Stomach (tissue), 9 donors: ENCODE data around the gene AQP2. TPM values are rescaled to one million over a fixed set of nuclear protein-coding genes. Genes with fewer than 3 reads are reported as not detected.

Experiments
- DNase-seq, 2 donors: peaks; one replicate each; pipeline versions ENCODE4 v3.0.0 to v3.0.0-alpha.2; 2013 to 2019
- H3K27ac ChIP-seq, 5 donors: fragments of 200-600 bp in 4 of 5; sonication (generic) in 4 of 5; one replicate each; pipeline ENCODE4 v1.5.1; 2013 to 2019; ENCODE audit warnings: mild to moderate bottlenecking in 1 of 5, moderate library complexity in 1 of 5
- H3K27me3 ChIP-seq, 3 donors: fragments of 200-600 bp; sonication (generic); one replicate each; pipeline ENCODE4 v1.5.1; 2017 to 2019; ENCODE audit warnings: mixed run types in 1 of 3
- H3K36me3 ChIP-seq, 4 donors: fragments of 200-600 bp; sonication (generic); 1 replicate in 3 of 4; 2 replicates in 1 of 4; pipeline ENCODE4 v1.5.1; 2016 to 2019
- H3K4me1 ChIP-seq, 4 donors: fragments of 200-600 bp; sonication (generic); one replicate each; pipeline ENCODE4 v1.5.1; 2016 to 2019
- H3K4me3 ChIP-seq, 4 donors: fragments of 200-600 bp; sonication (generic) in 3 of 4; one replicate each; pipeline ENCODE4 v1.5.1; 2016 to 2019; ENCODE audit warnings: mild to moderate bottlenecking in 1 of 4
- H3K9me3 ChIP-seq, 4 donors: fragments of 200-600 bp; sonication (generic); one replicate each; pipeline ENCODE4 v1.5.1; 2016 to 2019
- CTCF ChIP-seq, 7 experiments: fragments of 450-650 bp in 4 of 7; fragments of 200-600 bp in 3 of 7; sonication (generic) in 3 of 7; IDR thresholded peaks; one replicate each; pipeline ENCODE4 v1.5.1; 2016 to 2019; ENCODE audit warnings: antibody characterized with exemption in 7 of 7, control low read depth in 2 of 7, mild to moderate bottlenecking in 1 of 7
- EP300 ChIP-seq: sonication (generic); formaldehyde crosslinking; IDR thresholded peaks from one replicate; pipeline ENCODE4 v1.6.1; 2017; ENCODE audit warnings: antibody characterized with exemption
- POLR2A ChIP-seq, 4 donors: fragments of 450-650 bp; IDR thresholded peaks; one replicate each; pipeline ENCODE4 v1.6.1; 2016; ENCODE audit warnings: antibody characterized with exemption in 4 of 4, control low read depth in 2 of 4, mild to moderate bottlenecking in 1 of 4, moderate library complexity in 1 of 4
- POLR2AphosphoS5 ChIP-seq, 3 donors: sonication (generic); formaldehyde crosslinking; IDR thresholded peaks; one replicate each; pipeline ENCODE4 v1.6.1; 2016; ENCODE audit warnings: antibody characterized with exemption in 3 of 3
- WGBS, 5 donors: extraction: QIAGEN DNeasy Blood & Tissue Kit in 3 of 5; methylation state at CpG; one replicate each; pipeline versions ENCODE4 v1.1.5 to v1.1.7; 2013 to 2018; 5-methylcytosine and 5-hydroxymethylcytosine counted together
- intact Hi-C: fragments of 100-400 bp; cut with DNase I; formaldehyde crosslinking; loops from one replicate; pipeline ENCODE4 v1.15.1; 2023; ENCODE audit warnings: low total_unique reads
- polyA plus RNA-seq, 3 donors: library from polyadenylated mRNA; stranded (reverse); fragments of 200-250 nt; gene quantifications; one replicate each; pipeline ENCODE4 v1.2.3, GENCODE V29; 2013
- total RNA-seq, 5 donors: library from RNA; depleted of rRNA; stranded (reverse); fragments of >200 nt; gene quantifications; one replicate each; pipeline versions ENCODE4 v1.1.0 to v1.2.3, GENCODE V29; 2014 to 2016
- donor health status: healthy with polysubstance abuse.
- donor health status: Bipolar disorder and iron deficiency.
- donor health status: healthy.

Gene AQP2
- total and polyA plus RNA-seq, 8 donors, result 0.92 TPM; not detected in 7

DNA sequence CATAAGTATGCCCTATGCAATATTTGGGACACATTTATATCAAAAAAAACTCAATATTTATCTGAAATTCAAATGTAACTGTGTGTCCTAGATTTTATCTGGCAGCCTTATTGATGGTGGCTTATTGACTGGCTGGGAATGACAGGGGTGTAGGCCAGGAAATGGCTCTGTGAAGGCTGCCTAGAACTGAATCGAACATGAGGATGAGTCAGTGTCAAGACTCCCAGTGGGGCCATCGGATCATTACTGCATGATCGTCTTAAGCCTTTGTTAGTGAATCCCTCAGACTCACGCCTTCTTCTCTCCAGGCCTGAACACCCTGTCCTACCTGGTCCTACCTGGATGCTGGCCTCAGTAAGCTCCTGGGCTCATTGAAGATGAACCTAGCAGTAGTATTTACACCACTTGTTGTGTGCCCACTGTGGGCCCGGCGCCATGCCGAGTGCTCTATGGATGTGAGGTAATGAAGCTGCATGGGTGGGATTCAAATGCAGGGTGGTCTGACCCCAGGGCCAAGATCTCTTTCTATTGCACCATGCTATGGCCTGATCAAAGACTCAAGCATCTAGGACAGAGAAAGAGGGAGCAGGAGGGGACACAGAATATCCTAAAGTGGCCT is 25.8 kb upstream of the AQP2 start:
- Histone ChIP-seq H3K27ac (no peak overlapping the region), H3K4me1 (peaks cover 0 to 17% (median 8%) of the 10 kb centered on the region in 4 donors), H3K4me3 (no peak overlapping the region), H3K27me3 (peaks cover 0 to 6% (median 0%) of the 10 kb centered on the region in 3 donors), H3K36me3 (no peaks in the 10 kb centered on the region), H3K9me3 (no peaks in the 10 kb centered on the region)
- TF ChIP-seq POLR2AphosphoS5 (IDR thresholded peaks at IDR 0.05) (no peak), POLR2A (IDR thresholded peaks at IDR 0.05) (no peak), EP300 (no peak), CTCF (IDR thresholded peaks at IDR 0.05) (no peak)
- DNase-seq, result no peak
- 85 to 95% (median 91%) methylated on average over 7 of the region's 7 CpGs for WGBS, 5 donors
- intact Hi-C loops, result no loop called here

DNA sequence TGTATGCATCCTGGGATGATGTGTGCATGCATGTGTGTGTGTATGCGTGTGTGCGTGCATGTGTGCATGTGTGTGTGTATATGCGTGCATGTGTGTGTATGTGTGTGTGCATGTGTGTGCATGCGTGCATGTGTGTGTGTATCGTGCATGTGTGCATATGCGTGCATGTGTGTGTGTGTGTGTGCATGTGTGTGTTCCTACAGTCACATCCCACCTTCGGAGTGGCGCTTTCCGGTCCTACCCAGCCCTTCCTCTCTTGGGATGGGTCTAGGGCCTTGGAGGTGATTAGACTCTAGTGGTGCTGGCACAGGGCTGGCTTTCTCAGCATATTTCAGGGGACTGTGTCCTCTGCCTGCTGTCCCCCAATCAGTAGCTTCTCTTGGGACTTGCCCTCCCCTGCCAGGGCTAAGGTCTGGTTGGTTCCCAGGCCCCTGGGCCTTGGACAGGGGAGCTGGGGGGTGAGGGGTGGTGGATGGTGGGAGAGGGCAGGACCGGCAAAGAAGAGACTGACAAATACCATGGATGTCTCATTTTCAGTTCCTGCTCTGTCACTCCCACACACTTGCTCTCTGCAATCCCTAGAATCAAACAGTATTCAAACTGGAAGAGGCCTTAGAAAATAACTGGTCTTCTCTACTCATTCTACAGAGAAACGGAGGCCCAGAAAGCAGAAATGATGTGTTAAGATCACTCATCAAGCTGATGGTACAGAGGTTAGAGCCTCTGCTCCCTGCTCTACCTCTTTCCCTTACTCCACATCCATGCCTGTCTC is 24.9 kb upstream of the AQP2 start:
- no peak for DNase-seq
- intact Hi-C loops, result no loop called here
- WGBS, 5 donors, result 88 to 96% (median 92%) methylated on average over 10 to 11 of the region's 11 CpGs
- Histone ChIP-seq H3K4me1 (peaks cover 0 to 17% (median 5%) of the 10 kb centered on the region in 4 donors), H3K27ac (no peak overlapping the region), H3K4me3 (no peak overlapping the region), H3K36me3 (no peaks in the 10 kb centered on the region), H3K9me3 (no peaks in the 10 kb centered on the region), H3K27me3 (peaks cover 0 to 7% (median 0%) of the 10 kb centered on the region in 3 donors)
- no peak for TF ChIP-seq EP300
- TF ChIP-seq CTCF (IDR thresholded peaks at IDR 0.05), result no peak
- TF ChIP-seq POLR2A (IDR thresholded peaks at IDR 0.05), result no peak
- no peak for TF ChIP-seq POLR2AphosphoS5 (IDR thresholded peaks at IDR 0.05)

DNA sequence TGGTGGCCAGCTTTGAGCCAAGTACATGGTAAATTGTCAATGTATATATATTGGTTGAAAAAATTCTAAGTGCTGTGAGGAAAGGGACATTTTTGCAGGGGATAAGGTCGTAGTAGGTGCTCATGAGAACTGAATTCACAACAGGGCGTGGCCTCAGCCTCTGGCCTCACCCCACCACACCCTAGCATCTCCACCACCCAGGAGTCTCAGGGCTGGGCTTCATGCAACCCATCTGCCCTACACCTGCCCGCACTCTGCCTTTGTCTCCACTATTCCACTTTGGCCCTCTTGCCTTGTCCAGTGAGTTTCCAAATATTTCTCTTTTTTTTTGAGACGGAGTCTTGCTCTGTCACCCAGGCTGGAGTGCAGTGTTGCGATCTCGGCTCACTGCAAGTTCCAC is 22.1 kb upstream of the AQP2 start:
- Histone ChIP-seq H3K9me3 (no peaks in the 10 kb centered on the region), H3K4me3 (no peak overlapping the region), H3K27ac (no peak overlapping the region), H3K4me1 (no peaks in the 10 kb centered on the region), H3K36me3 (no peaks in the 10 kb centered on the region), H3K27me3 (peaks cover 0 to 7% (median 0%) of the 10 kb centered on the region in 3 donors)
- intact Hi-C loops, result no loop called here
- DNase-seq, result no peak
- 86 to 95% (median 92%) methylated on average over 6 of the region's 6 CpGs for WGBS, 5 donors
- TF ChIP-seq POLR2AphosphoS5 (IDR thresholded peaks at IDR 0.05), result no peak
- no peak for TF ChIP-seq CTCF (IDR thresholded peaks at IDR 0.05)
- TF ChIP-seq EP300, result no peak
- no peak for TF ChIP-seq POLR2A (IDR thresholded peaks at IDR 0.05)

- no peak overlapping the region for H3K4me3 ChIP-seq
- peaks cover 0 to 7% (median 0%) of the 10 kb centered on the region in 3 donors for H3K27me3 ChIP-seq
- WGBS, 5 donors, result 82 to 93% (median 88%) methylated on average over 6 to 7 of the region's 7 CpGs
- no peak overlapping the region for H3K27ac ChIP-seq
- no peaks in the 10 kb centered on the region for H3K9me3 ChIP-seq
- no peaks in the 10 kb centered on the region for H3K4me1 ChIP-seq
- no peak for TF ChIP-seq CTCF (IDR thresholded peaks at IDR 0.05)
- TF ChIP-seq POLR2A (IDR thresholded peaks at IDR 0.05), result no peak
- no peak for TF ChIP-seq EP300
- no peak for TF ChIP-seq POLR2AphosphoS5 (IDR thresholded peaks at IDR 0.05)
- no peaks in the 10 kb centered on the region for H3K36me3 ChIP-seq
- DNase-seq, result no peak
- intact Hi-C loops, result no loop called here
These were observed 21.0 kb upstream of the AQP2 start for GRCh38 chr12:49929581-49929980.
